Measurements from ENCODE around the gene C7orf57.
"Not testable (repeated sequence)": the region's sequence is repeated elsewhere in the genome, so short reads cannot be mapped to it uniquely, and the experiment has no call there.

C7orf57 gene

GRCh38 chr7:48035301-48035966 lies at the start of gene C7orf57:
Gene C7orf57 (plus strand): TSS chr7:48035543. CDS start chr7:48036309, 766 bp downstream.
- DNase-seq, result peak; percentile 90

GRCh38 chr7:47988496-47989386 lies 46.6 kb upstream of the C7orf57 start:
- no peak for DNase-seq

- not testable (repeated sequence) for DNase-seq
These were observed 45.5 kb upstream of the C7orf57 start for GRCh38 chr7:47989607-47990400.

GRCh38 chr7:47990592-47990991 lies 44.8 kb upstream of the C7orf57 start:
- no peak for DNase-seq

GRCh38 chr7:47991270-47991669 lies 44.1 kb upstream of the C7orf57 start:
- DNase-seq, result no peak

GRCh38 chr7:47991741-47992311 lies 43.5 kb upstream of the C7orf57 start:
- no peak for DNase-seq

GRCh38 chr7:47992446-47992845 lies 42.9 kb upstream of the C7orf57 start:
- DNase-seq, result no peak

GRCh38 chr7:47999413-47999812 lies 35.9 kb upstream of the C7orf57 start:
- DNase-seq, result no peak

GRCh38 chr7:48000164-48000563 lies 35.2 kb upstream of the C7orf57 start:
- DNase-seq, result not testable (repeated sequence)

- no peak for DNase-seq
These were observed 31.3 kb upstream of the C7orf57 start for GRCh38 chr7:48004032-48004431.

- no peak for DNase-seq
These were observed 30.7 kb upstream of the C7orf57 start for GRCh38 chr7:48004638-48005037.

GRCh38 chr7:48006866-48007265 lies 28.5 kb upstream of the C7orf57 start:
- DNase-seq, result no peak

- no peak for DNase-seq
These were observed 26.1 kb upstream of the C7orf57 start for GRCh38 chr7:48009257-48009656.

GRCh38 chr7:48009954-48010353 lies 25.4 kb upstream of the C7orf57 start:
- DNase-seq, result no peak

GRCh38 chr7:48011323-48011722 lies 24.0 kb upstream of the C7orf57 start:
- no peak for DNase-seq

- no peak for DNase-seq
These were observed 23.4 kb upstream of the C7orf57 start for GRCh38 chr7:48011951-48012350.

- DNase-seq, result no peak
These were observed 18.7 kb upstream of the C7orf57 start for GRCh38 chr7:48016641-48017040.

GRCh38 chr7:48017674-48018073 lies 17.7 kb upstream of the C7orf57 start:
- no peak for DNase-seq

GRCh38 chr7:48025624-48026023 lies 9.7 kb upstream of the C7orf57 start:
- no peak for DNase-seq

GRCh38 chr7:48028938-48029337 lies 6.4 kb upstream of the C7orf57 start, which contains the start of gene SUN3:
Gene SUN3 (minus strand): TSS chr7:48029107. CDS start chr7:48028938, 169 bp downstream.
- no peak for DNase-seq

- no peak for DNase-seq
These were observed 4.2 kb upstream of the C7orf57 start for GRCh38 chr7:48031111-48031510.

- DNase-seq, result no peak
These were observed 1.4 kb upstream of the C7orf57 start for GRCh38 chr7:48033922-48034321.

GRCh38 chr7:48035967-48036478 lies 680 bp downstream of the C7orf57 start:
- no peak for DNase-seq
